OCI-LY1 (cell line): ENCODE measurements around the gene TMEM256.

Experiments
- EZH2 ChIP-seq: fragments of 200-600 bp; sonication (generic), shearing (Covaris generic); IDR thresholded peaks from 2 replicates; pipeline ENCODE4 v1.8.0; 2017; ENCODE audit warnings: borderline replicate concordance, mixed run types, mild to moderate bottlenecking, antibody characterized with exemption, low read length, moderate library complexity, mixed read lengths
- TF ChIP-seq, protein P1 (sequence below): fragments of 200-600 bp; sonication (generic), shearing (Covaris generic); IDR thresholded peaks from 2 replicates; pipeline ENCODE4 v1.5.1; 2017; ENCODE audit warnings: mild to moderate bottlenecking, antibody characterized with exemption, low read length, moderate library complexity, mixed read lengths

DNA sequence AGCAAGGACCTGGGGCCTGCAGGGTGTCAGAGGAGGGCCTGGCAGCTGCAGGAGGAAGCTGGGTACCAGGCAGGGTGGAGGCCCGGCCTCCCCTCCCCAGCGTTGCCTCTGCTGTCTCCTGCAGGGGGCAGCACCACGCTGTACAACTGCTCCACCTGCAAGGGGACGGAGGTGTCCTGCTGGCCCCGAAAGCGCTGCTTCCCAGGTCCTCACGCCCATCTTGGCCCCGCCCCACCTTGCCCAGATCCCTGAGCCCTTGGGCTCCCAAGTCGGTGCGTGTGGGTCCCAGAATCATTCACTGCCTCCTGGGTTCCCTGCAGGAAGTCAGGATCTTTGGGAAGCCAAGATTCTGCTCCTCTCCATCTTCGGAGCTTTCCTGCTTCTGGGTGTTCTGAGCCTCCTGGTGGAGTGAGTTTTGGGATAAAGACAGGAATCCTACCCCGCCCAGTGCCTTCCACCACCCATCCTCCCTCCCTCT, 47.8 kb downstream of the TMEM256 start:
- TF ChIP-seq, protein P1, sequence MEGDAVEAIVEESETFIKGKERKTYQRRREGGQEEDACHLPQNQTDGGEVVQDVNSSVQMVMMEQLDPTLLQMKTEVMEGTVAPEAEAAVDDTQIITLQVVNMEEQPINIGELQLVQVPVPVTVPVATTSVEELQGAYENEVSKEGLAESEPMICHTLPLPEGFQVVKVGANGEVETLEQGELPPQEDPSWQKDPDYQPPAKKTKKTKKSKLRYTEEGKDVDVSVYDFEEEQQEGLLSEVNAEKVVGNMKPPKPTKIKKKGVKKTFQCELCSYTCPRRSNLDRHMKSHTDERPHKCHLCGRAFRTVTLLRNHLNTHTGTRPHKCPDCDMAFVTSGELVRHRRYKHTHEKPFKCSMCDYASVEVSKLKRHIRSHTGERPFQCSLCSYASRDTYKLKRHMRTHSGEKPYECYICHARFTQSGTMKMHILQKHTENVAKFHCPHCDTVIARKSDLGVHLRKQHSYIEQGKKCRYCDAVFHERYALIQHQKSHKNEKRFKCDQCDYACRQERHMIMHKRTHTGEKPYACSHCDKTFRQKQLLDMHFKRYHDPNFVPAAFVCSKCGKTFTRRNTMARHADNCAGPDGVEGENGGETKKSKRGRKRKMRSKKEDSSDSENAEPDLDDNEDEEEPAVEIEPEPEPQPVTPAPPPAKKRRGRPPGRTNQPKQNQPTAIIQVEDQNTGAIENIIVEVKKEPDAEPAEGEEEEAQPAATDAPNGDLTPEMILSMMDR, result peak; percentile 89
- no peak for TF ChIP-seq EZH2
